Gastroesophageal sphincter (tissue), 3 donors: ENCODE data around the gene SETBP1.

Experiments
- CTCF ChIP-seq, 4 experiments: fragments of 200-600 bp in 2 of 4; fragments of 450-650 bp in 2 of 4; sonication (generic) in 1 of 4; IDR thresholded peaks; one replicate each; pipeline ENCODE4 v1.5.1; 2017 to 2019; ENCODE audit warnings: antibody characterized with exemption in 4 of 4, mild to moderate bottlenecking in 2 of 4, moderate library complexity in 2 of 4
- EP300 ChIP-seq: sonication (generic); formaldehyde crosslinking; IDR thresholded peaks from one replicate; pipeline ENCODE4 v1.6.1; 2017; ENCODE audit warnings: antibody characterized with exemption, mild to moderate bottlenecking
- POLR2A ChIP-seq, 2 donors: fragments of 450-650 bp; IDR thresholded peaks; one replicate each; pipeline ENCODE4 v1.6.1; 2017; ENCODE audit warnings: antibody characterized with exemption in 2 of 2, mild to moderate bottlenecking in 2 of 2, moderate library complexity in 1 of 2

GRCh38 chr18:45050712-45051601, 370.3 kb downstream of the SETBP1 start:
- TF ChIP-seq EP300 (no peak), CTCF (IDR thresholded peaks at IDR 0.05) (no peak), POLR2A (IDR thresholded peaks at IDR 0.05) (no peak)
